ENCODE data around the gene SLIT1.
A peak's percentile ranks its signal among the peaks of the same experiment; 100 is the strongest.

Gene SLIT1

DNA sequence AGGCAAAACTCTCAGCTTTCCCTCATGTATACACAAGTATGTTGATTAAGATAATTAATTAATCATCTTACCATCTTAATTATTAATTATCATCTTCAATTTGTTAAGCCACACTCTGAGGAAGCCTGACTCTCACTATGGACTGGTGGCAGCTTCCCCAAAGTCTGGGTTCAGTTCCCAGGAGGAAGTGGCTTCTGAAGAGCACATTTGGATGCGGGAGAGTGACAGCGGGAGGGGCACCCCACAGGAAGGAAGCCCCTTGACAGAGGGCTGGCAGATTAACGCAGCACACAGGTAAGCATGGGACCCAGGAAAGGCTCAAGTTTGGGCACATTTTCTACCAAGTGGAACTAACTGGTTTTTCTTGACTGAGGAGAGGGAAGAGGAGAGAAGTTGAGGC is 13.4 kb upstream of the SLIT1 start:
- no peak for DNase-seq

DNA sequence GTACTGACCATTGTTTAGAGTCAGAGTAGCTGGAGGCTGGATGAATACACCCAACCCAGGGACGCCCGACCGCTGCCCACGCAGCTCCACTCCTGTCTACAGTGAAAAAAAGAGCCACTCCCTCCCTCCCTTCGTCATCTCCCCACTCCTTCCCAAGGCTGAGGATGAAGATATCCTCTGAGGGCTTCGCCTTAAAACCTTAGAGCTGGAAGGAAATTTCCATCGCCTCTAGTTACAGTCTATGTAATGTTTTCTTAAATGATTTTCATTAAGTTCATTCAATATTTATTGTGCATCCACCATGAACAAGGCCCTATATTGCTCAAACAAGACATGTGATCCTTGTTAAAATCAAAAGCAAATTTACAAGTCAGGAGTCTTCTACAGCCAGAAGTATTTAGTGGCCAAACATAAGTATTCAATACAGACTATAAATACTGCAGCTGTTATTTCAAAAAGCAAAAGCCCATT is 11.3 kb upstream of the SLIT1 start:
- DNase-seq, result no peak

DNA sequence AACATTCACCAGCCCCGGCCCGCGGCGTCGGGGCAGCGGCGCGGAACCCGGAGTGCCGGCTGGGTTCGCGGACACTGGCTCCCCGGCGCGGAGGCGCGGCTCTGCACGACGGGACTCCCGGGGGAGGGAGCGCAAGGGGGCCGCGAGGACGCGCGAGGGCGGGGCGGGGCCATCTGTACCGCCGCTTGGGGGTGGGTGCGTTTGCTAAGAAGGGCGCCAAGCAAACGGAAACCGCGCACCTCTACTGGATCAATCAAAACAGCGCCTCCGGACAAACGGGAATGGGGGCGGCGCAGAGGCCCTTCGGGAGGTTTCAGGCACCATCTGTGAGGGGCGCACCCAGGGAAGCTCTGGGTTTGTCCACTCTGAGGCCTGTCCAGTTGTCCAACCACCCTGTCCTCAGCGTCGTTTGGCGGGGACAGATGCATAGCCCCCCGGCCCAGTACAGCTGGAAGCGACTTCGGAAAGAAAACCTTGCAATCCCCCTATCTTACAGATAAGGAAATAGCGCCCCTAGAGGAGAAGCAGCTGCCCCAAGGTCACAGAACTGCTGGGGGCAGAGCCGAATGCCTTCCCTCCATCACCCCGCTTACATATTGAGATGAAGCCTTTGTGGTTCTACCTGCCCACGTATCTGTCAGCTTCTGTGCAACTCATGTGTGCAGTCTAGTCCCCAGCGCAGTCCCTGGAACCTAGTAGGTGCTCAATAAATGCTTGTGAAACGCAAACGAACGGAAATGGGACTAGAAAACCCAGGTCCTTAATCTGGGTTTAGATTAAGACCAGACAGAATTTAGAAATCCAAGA is 10.7 kb upstream of the SLIT1 start:
- DNase-seq, result peak; percentile 56 to 62

DNA sequence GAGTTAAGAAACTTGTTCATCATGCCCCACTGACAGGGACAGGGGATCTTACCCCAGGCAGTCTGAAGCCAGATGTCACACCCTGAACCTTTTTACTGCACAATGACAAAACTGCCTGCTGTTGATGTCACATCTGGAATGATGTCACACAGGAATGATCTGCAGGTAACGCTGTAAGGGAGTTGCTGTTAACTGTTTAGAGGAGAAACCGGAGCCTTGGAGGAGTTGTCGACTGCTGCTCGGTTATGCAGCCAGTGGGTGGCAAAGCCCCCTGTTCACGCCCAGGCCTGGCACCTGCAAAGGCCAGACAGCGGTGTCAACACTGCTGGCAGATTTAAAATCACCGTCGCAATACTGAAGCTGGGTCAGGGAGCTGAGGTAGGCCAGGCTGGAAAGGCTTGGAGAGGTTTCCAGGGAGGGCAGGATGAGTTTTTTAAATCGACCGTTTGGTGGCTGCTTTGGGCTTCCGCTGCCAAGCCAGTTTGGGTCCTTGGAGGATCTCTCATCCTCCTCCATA is 10.0 kb upstream of the SLIT1 start:
- DNase-seq, result no peak

DNA sequence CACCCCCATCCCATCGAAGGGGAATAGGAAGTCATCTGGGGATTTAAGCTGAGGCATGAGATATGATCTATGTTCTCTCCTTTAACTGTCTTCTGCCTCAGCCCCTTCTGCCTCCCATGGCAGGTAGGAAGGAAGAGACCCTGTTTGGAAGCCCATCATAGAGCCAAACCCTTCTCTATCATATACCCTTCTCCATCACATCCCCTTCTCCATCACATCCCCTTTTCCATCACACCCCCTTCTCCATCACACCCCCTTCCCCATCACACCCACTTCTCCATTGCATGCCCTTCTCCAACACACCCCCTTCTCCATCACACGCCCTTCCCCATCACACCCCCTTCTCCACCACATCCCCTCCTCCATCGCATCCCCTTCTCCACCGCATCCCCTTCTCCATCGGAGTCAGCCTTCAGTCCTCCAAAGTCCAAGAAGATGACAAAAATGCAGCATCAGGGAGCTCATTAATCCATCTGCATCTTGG is 7.2 kb upstream of the SLIT1 start:
- no peak for DNase-seq

DNA sequence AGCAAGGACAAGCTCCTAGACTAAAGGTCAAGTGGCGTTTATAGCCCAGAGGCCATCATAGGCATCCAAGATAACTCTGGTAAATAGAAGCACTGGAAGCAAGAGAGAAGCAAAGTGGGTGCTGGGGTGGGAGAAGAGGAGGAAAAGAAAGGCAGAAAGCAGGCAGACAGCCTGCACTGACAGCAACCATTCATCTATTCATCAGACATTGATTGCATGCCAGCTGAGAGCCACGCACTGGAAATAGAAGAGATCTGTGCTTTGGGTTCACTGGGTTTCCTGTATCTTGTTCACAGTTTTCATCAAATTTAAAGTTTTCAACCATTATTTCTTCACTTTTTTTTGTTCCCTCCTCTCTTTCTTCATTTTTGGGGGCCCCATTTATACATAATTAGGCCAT is 4.7 kb upstream of the SLIT1 start:
- DNase-seq, result no peak

DNA sequence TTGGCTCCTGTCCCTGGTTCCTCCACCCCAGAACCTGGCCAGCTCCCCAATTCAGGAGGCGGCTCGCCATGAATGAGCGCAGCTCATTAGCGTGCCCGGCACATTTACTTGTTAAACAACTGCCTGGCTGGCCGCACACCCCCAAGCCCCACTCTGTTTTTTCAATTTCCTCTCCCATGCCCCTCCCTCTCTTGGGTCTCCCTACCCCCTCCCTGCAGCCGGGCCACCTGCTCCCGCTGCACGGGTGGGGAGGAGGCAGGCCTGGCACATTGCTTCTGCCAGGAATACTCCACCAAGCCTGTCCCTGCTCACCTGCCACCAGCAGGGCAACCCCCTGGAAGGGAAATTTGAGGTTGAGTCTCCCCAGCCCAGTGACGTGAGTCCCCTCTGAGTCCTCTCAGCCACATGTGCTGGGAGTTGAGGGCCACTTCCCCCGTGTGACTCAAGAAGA is 2.5 kb upstream of the SLIT1 start:
- DNase-seq, result no peak

DNA sequence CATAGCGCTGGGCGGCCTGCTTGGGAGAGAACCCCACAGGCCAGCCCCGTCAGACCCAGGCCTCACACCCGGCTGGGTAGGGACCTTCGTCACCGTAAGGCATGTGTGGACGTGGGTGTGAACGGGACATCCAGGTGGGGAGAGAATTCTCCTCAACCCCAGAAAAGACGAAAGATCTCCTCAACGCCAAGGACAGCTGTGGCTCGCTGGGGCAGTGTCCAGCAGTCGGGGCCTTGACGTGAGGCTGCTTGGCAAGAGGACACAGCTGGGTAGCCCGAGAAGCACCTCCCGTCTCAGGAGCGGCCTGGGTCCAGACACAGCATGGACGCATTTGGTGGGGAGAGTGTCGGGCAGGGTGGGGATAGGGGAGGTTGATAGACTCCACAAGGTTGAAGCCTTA is 1.2 kb upstream of the SLIT1 start:
- DNase-seq, result no peak

DNA sequence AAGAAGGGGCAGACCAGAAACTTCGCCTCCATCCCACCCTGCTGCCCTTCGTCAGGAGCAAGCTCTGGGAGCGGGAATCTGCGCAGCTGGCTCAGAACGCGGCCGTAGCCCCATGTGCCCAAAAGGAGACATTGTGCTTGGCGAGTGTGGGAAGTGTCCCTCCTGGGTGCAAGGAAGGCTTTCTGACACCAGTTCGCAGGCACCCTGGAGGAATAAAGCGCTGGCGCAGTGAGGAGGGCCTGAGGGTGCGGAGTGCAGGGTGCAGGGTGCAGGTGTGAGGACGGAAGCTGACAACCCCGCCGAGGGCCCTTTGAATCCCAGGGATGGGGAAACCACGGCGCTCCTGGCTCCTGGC is 811 bp downstream of the SLIT1 start:
- no peak for DNase-seq

DNA sequence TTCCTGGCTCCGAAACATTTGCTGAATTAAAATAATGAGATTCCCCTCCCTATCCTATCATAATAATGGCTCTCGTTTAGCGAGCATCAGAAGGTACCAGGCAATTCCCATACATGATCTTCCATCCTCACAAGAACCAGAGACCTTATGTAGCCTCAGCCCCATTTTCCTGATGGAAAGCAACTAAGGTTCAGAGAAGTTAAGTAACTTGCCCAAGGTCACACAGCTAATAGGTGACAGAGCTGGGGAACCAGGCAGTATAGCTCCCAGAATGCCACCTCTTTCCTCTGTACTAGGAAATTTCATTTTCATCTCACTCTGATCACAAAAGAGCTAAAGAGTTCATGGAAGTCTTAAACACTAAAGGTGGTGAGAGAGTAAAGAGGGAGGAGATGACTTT is 2.4 kb downstream of the SLIT1 start:
- no peak for DNase-seq

DNA sequence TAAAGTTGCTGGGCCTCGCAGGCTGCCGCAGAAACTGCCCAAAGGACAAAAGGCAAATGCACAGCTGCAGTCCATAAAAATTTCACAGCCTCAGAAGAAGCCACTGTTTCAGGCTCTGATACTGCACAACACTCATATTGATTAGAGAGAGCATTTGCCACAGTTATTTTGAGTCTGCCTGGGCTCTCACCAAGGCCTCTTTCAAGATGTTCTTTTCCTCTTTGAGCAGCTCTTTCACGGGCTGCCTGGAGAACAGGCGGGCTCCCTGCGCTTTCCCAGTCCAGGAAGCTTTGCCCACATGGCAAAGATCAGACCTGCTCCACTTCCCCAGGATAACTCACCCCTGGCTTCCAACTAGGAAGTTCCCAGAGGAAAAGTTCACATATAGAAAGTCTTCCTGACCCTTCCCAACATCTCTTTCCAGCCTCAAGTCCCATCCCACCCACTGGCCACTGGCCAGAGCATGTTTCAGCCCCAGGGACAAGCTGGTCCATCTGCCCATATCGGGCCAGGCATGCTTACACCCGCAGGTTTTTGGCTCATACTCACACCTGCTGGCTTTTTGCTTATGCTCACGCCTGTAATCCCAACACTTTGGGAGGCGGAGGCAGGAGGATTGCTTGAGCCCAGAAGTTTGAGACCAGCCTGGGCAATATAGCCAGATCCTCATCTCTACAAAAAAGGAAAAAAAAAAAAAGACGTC is 3.3 kb downstream of the SLIT1 start:
- DNase-seq, result no peak

DNA sequence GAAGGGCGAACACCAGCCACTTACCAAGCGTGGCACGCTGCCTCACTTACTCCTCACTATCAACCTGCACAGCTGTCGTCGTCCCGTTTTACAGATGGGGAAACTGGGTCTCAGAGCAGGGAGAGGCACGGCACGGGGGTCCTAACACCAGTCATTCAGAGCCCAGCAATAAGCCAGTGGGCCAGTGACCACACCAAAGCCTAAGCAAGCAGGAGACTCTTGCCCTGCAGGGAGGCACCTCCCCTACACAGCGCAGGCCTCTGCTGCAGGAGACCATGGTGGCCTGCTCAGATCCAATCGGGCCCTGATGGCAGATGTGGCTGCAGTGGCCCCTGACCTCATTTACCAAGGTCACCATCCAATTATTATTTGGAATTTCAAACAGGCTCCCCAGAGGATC is 4.8 kb downstream of the SLIT1 start:
- DNase-seq, result no peak

DNA sequence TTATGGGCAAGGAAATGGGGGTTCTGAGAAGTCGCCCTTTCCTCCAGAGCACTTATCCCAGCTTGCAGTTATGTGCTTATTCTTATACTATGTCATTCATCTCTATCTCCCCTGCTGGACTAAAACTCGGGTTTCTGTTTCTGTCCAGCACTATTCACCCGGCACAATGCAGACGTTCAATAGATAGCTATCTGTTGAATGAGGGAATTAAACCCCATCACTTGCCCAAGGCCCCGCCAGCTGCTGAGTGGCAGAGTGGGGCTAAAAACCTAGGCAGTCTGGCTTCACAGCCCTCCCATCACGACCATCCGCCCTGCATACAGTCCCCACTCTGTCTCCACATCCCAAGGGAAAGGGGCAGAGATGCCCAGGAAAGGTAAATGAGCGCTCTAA is 5.4 kb downstream of the SLIT1 start:
- DNase-seq, result no peak

DNA sequence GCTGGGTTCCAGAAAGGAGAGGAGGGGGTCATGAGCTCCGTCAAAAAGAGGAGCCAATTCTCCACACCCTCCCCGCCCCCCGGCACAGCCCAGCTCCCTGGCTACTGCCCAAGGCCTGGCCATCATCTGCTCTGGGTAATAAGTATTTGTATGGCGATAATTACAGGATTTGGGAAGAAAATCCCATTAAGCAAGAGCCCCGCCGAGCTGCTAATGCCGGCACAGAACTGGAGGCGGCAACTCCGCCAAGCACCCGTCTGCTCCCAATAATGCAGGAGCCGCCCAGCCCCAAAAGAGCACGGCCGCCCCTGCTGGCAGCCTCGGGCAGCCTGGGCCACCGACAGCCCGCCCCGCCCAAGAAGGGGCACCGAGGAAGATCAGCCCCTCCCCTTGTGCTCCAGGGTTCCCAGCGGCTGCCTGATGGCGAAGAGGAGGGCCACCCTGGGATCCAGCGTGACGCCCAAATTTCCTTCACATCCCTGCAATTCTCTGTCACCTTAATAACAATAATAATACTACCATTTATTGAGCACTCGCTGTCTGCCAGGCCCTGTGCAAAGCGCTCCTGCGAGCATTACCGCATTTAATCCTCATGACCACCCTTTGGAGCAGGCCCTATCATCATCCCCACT is 5.9 kb downstream of the SLIT1 start:
- DNase-seq, result no peak

DNA sequence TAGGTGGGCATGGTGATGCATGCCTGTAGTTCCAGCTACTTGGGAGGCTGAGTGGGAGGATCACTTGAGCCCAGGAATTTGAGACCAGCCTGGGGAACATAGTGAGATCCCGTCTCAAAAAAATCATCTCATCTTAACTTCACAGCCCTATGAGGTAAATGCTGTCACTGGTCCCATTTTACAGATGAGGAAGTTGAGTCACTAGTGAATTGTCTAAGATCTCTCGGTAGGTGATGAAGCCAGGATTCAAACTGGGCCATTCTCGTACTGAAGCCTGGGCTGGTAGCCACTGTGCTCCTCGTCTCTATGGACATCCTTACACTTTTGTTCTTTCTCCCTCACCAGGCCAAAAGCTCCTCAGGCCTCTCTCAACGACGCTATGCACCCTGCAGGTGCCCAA is 6.4 kb downstream of the SLIT1 start:
- no peak for DNase-seq

DNA sequence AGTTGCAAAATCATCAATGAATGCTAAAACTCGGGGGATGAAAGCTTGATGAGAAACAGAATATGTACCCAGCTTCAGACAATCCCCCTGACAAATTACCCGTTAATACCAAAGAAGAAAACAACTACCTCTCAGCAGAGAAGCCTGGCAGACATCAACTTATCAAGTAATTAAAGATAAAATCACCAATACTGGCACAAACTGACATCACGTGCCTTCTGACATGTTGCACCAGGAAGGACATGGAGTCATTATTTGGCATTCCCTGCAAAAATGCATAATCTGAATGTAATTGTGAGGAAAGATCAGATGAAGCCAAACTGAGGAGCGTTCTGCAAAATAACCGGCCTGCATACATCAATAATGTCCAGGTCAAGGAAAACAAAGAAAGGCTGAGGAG is 7.7 kb downstream of the SLIT1 start:
- no peak for DNase-seq

DNA sequence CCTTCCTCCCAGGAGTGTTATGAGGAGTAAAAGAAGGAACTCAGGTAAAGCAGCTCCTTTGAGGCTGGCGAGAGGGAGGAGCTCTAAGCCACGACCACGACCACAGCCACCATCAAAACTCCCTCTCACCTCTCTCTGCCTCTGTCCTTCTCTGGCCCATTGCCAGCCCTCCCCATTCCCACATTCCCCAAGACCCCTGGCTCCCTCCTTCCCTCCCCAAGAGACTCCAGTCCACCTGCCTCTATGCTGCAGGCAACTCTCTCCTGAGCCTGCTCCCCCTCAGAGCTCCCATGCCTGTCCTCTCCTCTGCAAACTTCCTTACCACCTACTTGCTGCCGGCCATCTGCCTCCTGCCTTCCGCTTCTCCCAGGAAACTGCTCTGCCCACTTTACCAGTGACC is 9.5 kb downstream of the SLIT1 start:
- no peak for DNase-seq

DNA sequence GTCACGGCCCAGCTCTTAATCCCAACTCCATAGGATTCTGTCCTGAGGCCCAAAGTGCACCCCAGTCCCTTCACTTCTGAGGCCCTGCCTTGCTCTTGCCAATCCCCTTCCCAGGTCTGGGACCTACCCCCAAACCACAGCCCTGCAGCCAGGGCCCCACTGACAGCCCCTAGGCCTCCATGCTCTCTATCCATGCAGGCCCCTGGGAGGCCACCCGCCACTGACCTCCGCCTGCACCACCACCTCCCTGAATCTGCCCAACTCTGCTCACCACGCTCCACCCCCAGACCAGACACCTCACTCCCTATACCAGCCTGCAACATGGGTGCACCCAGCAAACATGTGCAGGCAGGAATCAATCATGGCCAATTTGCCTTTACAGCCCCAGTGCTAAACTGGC is 10.2 kb downstream of the SLIT1 start:
- no peak for DNase-seq

DNA sequence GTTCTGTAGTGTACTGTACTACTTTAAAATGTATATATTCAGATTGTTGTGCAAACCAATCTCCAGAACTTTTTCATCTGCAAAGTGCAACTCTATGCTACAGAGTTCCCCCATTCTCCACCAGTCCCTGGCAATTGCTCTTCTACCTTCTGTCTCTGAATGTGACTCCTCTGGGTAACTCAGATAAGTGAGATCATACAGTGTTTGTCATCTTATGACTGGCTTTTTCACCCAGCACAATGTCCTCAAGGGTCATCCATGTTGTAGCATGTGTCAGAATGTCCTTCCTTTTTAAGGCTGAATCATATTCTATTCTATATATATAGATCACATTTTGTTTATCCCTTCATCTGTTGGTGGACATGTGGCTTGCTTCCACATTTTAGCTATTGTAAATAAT is 10.8 kb downstream of the SLIT1 start:
- DNase-seq, result no peak

DNA sequence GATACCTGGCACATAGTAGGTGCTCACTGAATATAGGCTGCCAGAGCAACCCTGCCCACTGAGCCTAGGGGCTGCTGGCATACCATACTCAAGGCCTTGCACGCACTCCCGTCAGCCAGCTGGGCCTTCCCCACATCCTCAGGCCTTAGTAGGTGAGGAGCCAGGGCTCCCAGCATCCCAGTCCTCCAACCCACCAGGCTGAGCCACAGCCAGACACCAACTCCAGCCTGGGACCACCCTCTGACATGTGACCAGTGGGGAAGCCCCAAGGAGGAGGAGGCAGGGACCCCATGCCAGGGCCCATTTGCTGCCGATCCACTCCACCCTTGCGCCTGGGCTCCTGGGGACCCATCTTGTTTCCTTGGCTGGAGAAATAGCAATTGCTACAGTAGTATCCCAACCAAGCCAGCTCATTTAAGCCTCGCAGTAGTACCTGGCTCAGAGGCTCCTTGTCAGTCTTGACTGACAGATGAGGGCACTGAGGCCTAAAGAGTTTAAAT is 11.4 kb downstream of the SLIT1 start:
- DNase-seq, result no peak

DNA sequence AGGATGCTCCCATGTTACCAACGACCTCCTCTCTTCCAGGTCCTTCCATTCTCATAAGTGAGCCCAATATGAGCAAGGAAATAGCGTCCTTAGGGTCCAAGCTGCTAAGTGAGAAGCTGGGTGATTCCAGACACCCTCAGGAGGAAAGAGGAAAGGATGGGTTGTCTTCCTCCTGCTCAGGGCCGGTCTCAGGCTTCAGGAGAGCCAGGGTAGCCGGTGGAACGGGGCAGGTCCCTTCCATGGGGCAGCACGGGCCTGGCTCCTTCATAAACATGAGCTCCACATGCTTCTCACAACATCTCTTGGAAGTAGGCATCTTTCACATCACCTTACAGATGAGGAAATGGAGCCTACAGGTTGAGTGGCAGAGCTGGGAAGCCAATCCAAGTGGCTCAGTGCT is 12.7 kb downstream of the SLIT1 start:
- no peak for DNase-seq

DNA sequence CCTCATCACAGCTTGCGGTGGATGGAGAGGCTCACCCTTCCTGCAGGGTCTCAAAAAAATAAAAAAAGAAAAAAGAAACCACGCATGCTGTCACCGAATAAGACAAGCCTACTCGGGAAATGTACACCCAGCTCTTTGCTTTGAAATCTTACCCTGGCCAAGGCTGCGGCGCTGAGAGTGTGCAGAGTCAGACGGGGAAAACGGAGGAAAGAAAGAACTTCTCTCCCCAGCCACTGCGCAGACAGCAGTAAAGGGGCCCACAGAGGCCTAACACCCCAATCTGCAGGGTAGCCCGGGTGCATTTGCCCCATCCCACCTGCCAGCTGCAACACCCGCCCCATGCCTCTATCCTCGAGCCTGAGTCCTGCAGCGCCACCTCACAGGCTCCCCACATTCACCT is 14.8 kb downstream of the SLIT1 start:
- no peak for DNase-seq

DNA sequence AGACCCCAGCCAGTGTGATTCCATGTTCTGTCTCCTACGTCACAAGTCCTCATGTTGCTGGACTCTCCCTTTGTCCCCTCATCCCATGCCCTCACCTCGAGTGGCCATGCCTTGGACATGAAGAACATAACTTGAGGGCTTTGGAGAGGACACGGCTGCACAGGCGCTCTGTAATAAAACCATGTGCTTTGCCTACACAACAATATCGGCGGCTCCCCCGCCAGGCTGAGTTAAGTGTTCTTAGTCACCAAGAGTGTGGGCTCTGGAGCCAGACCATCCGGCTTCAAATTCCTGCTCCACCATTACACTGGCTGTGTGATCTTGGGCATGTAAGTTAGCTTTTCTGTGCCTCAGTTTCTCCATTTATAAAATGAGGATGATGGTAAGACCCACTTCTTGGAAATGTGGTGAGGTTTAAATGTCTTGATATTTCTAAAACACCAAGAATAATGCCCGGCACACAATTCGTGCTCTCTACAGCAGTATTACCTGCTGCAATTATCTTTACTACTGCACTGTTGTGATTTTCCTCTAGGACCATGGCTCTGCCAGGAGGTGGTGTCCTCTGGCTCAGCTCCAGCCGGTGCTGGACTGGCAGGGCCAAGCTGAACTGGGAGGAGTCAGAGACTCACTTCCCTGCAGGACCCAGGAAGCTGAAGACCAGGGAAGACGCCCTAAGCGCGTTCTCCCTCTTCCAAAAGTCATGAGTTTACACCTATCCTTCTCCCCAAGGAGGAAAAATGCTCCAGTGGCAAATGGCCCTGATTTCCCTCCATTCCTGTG is 15.7 kb downstream of the SLIT1 start:
- no peak for DNase-seq

Measured in stimulated activated CD4-positive, alpha-beta T cell treated with anti-CD3 and anti-CD28 coated beads, Interleukin-4, amount 100 ng/mL, for 4 hours (primary cell).